Measurements from ENCODE around the gene ZNF711. TPM values are rescaled to one million over a fixed set of nuclear protein-coding genes. Genes with fewer than 3 reads are reported as not detected.

The ZNF711 gene
- total and polyA plus RNA-seq, 2 of the 13 experiments (the other 11 are each of a cell fraction or from before 2014, with no cell fraction given), result 3.8 to 6.0 TPM

DNA sequence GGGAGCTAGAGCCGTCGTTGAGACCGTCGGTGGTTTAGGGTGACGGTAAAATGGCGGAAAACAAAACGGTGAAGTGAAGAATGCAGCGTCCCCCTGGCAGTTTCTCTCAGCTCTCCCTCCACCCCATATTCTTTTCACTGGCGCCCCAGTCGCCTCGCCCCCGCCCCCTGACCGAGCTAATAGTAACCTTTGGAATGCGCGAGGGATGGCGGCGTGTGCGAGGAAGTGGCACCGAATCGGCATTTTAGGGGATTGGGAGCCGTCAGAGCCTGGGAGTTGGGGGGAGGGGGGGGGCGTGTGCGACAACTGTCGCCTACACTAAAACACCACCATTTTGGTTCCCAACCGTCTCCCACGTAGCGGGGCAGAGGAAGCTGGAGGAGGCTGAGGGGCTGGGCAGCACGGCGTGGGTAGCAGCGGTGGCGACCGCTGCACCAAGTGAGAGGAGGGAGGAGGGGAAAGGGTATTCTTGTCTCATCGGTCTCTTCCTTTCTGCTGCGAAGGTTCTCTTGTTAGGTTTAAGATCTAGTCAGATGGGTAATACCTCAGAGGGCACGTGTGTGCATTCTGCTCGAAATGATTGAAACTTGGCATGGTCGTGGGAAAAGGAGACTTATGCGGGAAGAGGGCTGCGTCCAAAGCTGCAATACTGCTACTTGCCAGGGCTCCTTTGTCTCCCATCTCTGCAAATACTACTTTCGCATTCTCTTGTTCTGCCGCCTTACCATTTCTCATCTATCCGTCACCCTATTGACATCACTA lies 840 bp downstream of the ZNF711 start:
- ATAC-seq (peak; percentile 80), FAIRE-seq (no peak), DNase-seq (ENCODE audit: low spot score) (no peak)
- Histone ChIP-seq H3K4me1 (ENCODE audit: insufficient read depth, low read length) (no peaks in the 10 kb centered on the region), H3K4me3 (replicated peaks in 1 of 3; ENCODE audit: insufficient read depth in 1 of 3, low read depth in 2 of 3, low read length in 3 of 3) (peak overlapping the region; percentile 75 to 84 (median 78)), H3K9ac (ENCODE audit: insufficient read depth, low read depth, low read length) (peak overlapping the region; percentile 74), H3K36me3 (replicated peaks in 1 of 2; ENCODE audit: control insufficient read depth in 1 of 2, insufficient read depth in 2 of 2, low read length in 2 of 2) (no peaks in the 10 kb centered on the region), H2AFZ (ENCODE audit: low read length) (peak overlapping the region; percentile 54), H4K20me1 (ENCODE audit: insufficient read depth, low read length) (no peaks in the 10 kb centered on the region), H3K9me3 (ENCODE audit: low read length) (no peaks in the 10 kb centered on the region), H3K79me2 (ENCODE audit: insufficient read depth, low read length) (no peaks in the 10 kb centered on the region), H3K4me2 (ENCODE audit: low read depth, low read length) (peak overlapping the region; percentile 74), H3K27ac (ENCODE audit: extremely low read length, insufficient read depth, low read length) (peak overlapping the region; percentile 60), H3K27me3 (ENCODE audit: control insufficient read depth in 1 of 2, insufficient read depth in 2 of 2, low read length in 2 of 2) (no peaks in the 10 kb centered on the region; a peak in 1 of 5 replicates)
- BruUV-seq (replicated peaks), result no TSS peak
- ChIA-PET POLR2A (interaction anchor here (1.2 kb wide), 1 partner anchor 27 kb away, joined by 3 read pairs; no protein-coding TSS in a partner anchor), CTCF (ENCODE audit: low intra/inter-chr PET ratio, low total read pairs) (no interaction called here)
- WGBS (ENCODE audit: low lambda C conversion rate), result 5% methylated on average over 10 of the region's 42 CpGs
- in situ Hi-C loops (cut with HindIII; ENCODE audit: extremely low pct_ligation_motif_present, low pct_unique_long_range_greater_than_20kb), result no loop called here
- intact Hi-C loops (cut with micrococcal nuclease; ENCODE audit: unreplicated experiment), result no loop called here
- TF ChIP-seq POLR2AphosphoS5 (IDR thresholded peaks at IDR 0.05; ENCODE audit: low read depth, low read length) (no peak), ZNF17 (CRISPR knock-in tag; IDR thresholded peaks at IDR 0.05) (no peak), HOXA7 (CRISPR knock-in tag; IDR thresholded peaks at IDR 0.05) (no peak), ZFX (CRISPR knock-in tag; IDR thresholded peaks at IDR 0.05; ENCODE audit: low read depth) (no peak), ZNF800 (CRISPR knock-in tag; IDR thresholded peaks at IDR 0.05) (no peak), ZNF652 (CRISPR knock-in tag; IDR thresholded peaks at IDR 0.05; ENCODE audit: borderline replicate concordance, low read depth) (no peak), ZNF282 (IDR thresholded peaks at IDR 0.05; ENCODE audit: partially characterized antibody) (no peak), MAFG (CRISPR knock-in tag; IDR thresholded peaks at IDR 0.05) (no peak), ZNF749 (CRISPR knock-in tag; IDR thresholded peaks at IDR 0.05; ENCODE audit: borderline replicate concordance) (no peak), DPF2 (CRISPR knock-in tag; IDR thresholded peaks at IDR 0.05; ENCODE audit: borderline replicate concordance, low read depth) (no peak), RAD21 (CRISPR knock-in tag; IDR thresholded peaks at IDR 0.05) (no peak), ZNF687 (CRISPR knock-in tag; IDR thresholded peaks at IDR 0.05) (peak; percentile 25; the same call in 1 of the 2 replicates), HNRNPLL (IDR thresholded peaks at IDR 0.05; ENCODE audit: low read depth, low read length, poor library complexity, severe bottlenecking) (peak; percentile 13), ZFP62 (CRISPR knock-in tag; IDR thresholded peaks at IDR 0.05) (no peak)
- TF ChIP-seq, protein P1, sequence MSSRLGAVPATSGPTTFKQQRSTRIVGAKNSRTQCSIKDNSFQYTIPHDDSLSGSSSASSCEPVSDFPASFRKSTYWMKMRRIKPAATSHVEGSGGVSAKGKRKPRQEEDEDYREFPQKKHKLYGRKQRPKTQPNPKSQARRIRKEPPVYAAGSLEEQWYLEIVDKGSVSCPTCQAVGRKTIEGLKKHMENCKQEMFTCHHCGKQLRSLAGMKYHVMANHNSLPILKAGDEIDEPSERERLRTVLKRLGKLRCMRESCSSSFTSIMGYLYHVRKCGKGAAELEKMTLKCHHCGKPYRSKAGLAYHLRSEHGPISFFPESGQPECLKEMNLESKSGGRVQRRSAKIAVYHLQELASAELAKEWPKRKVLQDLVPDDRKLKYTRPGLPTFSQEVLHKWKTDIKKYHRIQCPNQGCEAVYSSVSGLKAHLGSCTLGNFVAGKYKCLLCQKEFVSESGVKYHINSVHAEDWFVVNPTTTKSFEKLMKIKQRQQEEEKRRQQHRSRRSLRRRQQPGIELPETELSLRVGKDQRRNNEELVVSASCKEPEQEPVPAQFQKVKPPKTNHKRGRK (CRISPR knock-in tag; IDR thresholded peaks at IDR 0.05), result no peak
